ENCODE measurements around the gene SEBOX.

The SEBOX gene

DNA sequence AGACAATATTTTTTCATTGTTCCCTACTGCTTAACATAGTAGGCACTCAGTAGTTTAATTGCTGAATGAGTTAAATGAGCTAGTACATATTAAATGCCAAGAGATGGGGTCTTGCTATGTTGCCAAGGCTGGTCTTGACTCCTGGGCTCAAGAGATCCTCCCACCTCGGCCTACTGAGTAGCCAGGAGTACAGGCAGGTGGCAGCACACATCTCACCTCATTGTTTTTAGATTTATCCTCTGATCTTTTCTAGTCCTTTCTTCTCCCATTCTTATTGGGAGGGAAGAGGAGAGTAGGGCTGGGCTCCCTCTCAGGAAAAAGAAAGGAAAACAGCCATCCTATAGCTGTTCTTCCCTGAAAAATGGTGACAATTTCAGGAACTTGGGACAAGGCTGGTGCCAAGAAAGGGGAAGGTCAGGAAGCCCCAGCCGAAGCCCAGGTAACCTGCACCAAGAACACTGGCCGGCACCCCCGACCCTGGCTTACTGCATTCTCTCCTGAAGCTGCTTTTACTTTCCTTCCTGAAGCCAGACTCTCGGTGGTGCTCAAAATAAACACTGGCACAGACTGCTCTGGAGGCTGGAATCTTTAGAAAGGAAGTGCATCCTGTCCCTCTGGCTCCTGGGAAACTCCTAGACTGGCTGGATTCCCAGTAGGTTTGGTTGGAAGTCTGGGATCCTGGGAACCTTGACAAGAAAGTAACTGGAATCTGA, 26.8 kb downstream of the SEBOX start:
- no peak for DNase-seq

GRCh38 chr17:28335959-28336871, 28.8 kb downstream of the SEBOX start:
- peak; percentile 42 for DNase-seq

GRCh38 chr17:28335201-28335958, 29.6 kb downstream of the SEBOX start, which contains the start of the genes IFT20 and TNFAIP1:
IFT20 (minus strand) TSS chr17:28335472; CDS start chr17:28331985, 3,487 bp downstream.
TNFAIP1 (plus strand) TSS chr17:28335761; CDS start chr17:28339522, 3,761 bp downstream.
- peak; percentile 100 for DNase-seq

DNA sequence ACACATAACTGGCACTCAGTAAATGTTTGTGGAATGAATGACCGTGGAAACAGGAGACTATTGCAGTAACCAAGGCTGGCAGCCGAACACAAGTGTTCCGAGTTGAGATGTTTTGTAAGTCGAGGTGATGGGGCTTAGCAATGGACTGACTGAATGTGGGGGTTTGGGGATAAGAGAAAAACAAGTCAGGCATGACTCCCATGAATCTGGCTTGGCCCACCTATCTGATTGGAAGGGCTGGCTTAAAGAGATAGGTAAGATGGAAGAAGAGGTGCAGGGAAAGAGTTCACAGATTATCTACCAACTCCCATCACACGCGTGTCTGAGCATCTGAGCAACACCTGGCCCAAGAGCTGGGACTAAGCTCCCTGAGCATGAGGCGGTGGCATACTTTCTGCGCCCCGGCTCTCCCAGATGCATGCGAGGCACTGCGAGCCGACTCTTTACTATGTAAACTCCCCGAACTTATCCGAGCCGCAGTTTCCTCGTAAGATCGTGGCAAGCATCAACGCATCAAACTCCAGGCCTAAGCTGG, 30.3 kb downstream of the SEBOX start:
- no peak for DNase-seq

- DNase-seq: peak; percentile 69
These were observed 30.8 kb downstream of the SEBOX start for GRCh38 chr17:28334171-28334570.

DNA sequence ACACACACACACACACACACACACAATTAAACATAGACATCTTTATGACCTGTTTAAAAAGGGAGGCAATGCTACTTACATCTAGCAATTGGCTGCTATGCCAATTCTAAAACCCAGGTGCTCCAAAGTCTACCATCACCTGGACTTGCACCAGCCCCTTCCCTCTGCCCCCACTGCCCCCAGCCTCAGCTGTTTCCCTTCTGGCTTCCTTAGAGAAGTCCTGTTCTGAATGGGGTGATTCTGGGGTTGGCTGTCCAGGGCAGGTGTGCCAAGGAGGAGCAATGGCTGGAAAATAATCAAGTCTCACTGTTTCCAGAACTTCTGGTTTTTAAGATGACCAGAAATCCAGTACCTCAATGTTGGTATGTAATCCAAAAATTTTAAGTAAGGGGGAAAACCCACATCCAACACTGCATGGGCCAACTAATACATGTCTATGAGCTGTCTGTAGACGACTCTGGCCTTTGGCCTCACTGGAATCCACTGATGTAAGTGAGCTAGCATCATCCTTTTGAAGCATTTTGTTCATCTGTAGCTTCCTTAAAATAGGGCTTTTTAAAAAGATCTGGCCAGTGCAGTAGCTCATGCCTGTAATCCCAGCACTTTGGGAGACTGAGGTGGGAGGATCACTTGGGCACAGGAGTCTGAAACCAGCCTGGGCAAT, 31.8 kb downstream of the SEBOX start:
- DNase-seq: no peak

DNA sequence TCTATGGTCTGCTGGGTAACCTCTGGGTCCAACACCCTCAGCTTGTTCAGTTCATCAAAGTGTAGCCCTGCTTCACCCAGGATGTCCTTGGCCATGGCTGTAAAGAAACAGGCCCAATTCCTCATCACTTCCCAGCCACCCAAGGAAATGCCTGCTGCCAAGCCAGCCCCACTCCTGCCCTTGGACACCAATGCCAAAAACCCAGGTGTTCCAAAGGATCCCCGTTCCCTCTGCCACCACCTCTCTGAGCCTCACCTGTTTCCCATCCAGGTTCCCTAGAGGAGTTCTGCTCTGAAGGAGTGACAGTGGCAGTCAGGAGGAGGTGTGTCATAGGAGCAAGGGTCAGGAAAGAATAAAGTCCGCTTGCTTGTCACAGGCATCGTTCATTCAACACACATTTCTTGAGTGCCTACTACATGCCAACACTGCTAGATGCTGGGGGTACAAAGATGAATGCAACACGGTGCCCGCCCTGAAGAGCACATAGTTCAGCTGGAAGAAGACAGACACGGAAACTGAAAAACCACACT, 33.0 kb downstream of the SEBOX start:
- DNase-seq: no peak

- DNase-seq: no peak
These were observed 34.3 kb downstream of the SEBOX start for GRCh38 chr17:28330671-28331070.

DNA sequence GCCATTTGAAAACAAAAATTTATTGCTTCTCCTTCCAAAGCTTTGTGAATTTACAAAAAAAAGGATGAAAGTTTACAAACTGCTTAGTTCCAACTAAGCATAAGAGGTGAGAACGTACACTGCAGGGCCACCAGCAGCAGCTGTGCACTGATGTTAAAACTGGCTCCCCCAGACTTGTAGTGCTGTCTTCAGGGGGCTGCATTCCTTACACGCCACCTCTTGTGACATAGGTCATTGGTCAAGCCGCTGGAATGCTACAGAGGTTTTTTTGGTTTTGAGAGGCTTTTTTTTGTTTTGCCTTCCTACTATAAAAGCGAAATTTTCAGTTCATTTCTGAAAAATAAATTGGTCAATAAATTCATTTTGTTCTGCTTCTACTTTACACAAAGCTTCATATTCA, 36.7 kb downstream of the SEBOX start:
- DNase-seq: no peak

- no peak for DNase-seq
These were observed 37.3 kb downstream of the SEBOX start for GRCh38 chr17:28327709-28328108.

GRCh38 chr17:28327031-28327607, 37.9 kb downstream of the SEBOX start:
- no peak for DNase-seq

GRCh38 chr17:28326114-28326513, 38.9 kb downstream of the SEBOX start:
- DNase-seq: no peak

DNA sequence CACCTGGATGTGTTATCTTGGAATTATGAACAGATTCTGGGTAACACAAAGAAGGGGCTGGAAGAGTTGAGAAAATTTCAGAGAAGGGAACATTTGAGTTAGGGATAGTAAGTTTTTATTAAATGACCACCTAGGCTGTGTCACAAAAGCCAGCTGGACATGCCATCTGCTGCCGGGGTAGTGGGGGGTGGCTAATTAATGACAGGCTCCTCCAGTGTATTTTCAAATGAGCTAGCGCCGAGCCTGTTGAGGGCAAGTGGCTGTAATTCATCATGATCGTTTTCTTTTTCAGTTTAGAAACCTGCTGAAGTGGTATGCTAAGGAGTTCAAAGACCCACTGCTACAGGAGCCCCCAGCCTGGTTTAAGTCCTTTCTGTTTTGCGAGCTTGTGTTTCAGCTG, 39.8 kb downstream of the SEBOX start:
- DNase-seq: no peak

GRCh38 chr17:28324781-28325180, 40.2 kb downstream of the SEBOX start:
- peak; percentile 54 for DNase-seq

- no peak for DNase-seq
These were observed 40.7 kb downstream of the SEBOX start for GRCh38 chr17:28324267-28324745.

- no peak for DNase-seq
These were observed 44.6 kb downstream of the SEBOX start for GRCh38 chr17:28320215-28321061.

DNA sequence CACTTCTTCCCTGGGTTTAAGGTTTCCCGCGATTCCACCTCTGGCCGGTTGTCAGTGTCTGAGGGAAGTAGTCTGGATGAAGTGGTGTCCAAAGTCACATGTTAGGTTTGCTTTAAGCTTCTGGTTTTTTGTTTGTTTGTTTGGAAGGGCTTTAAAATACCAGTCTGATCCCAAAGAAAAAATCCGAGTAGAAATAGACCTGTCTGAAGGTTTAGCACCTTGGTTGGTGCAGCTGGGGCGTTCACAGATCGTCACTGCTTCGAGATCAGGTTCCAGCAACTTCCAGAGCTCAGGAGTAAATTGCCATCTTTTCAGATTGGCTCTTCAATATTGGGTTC, 45.4 kb downstream of the SEBOX start:
- no peak for DNase-seq

DNA sequence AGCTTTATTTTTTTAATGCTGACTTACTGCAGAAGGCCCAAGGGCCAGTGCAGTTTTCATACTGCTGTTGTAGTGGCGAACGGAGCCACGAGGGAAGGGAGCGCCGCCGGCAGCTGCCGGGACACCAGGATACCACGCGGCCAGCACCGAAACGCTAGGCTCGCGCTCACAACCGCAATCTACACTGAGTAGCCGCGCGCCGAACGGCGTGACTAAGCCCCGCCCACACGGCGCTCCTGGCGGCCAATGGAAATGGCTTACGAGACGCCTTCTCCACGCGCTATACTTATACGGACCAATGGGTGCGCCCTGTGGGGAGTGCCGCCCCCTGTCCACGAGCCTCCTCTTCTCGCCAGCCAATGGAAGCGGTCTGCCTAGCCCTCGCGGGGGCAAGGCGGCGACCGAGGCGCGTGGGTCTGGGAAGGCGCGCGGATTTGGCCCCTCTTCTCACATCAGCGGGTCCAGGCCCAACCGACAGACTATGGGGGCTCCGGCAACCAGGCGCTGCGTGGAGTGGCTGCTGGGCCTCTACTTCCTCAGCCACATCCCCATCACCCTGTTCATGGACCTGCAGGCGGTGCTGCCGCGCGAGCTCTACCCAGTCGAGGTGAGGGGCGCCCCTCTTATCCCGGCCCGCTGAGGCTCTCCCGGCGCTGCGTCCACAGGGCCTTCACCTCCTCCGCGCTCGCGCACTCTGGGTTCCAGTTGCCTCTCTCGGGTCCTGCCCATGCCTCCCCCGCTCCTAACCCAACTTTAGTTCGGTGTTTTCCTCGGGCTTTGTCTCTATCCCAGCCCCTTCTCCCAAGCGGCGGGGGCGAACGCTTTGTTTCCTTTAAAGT, 46.0 kb downstream of the SEBOX start, which contains the start of gene TMEM97:
TSS of gene TMEM97 (plus strand) at position 442 of the 839 bp plus-strand sequence. CDS start at position 482, 40 bp downstream.
- DNase-seq: peak; percentile 99

DNA sequence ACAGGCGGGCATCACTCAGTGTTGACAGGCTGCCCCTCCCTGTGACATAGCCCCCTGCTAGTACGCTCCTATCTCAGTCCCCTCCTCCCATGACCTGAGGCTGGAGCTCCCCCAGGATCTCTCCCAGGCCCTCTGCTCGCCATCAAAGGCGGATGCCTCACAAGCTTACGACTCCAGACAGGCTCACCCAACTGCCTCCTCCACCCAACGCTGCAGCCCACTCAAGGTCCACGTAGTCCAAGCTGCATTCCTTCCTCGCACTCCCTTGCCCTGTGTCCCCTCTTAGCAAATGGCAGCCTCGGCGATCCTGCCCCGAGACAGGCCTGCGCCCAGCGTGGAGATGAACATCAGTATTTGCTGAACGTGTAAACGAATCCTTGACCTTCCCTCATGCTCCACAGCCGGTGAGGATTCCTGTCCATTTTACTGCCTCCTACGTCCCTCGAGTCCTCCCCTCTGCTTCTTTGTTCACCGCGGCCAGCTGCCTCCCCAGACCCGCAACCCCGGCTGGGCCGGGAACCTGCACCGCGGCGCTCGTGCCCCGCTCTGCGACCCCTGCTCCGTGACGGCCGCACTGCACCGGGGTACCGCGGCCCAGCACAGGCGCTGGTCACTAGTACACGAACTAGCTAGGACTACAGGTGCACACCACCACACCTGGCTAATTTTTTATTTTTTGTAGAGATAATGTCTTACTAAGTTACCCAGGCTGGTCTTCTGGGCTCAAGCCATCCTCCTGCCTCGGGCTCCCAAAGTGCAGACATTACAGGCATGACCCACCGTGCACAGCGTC, 46.8 kb downstream of the SEBOX start:
- DNase-seq: no peak

All from inflammatory macrophage treated with lipopolysaccharide for 4 hours (primary cell).